Suprapubic skin (tissue), 4 donors: ENCODE measurements around the gene METTL8. TPM values are rescaled to one million over a fixed set of nuclear protein-coding genes. Genes with fewer than 3 reads are reported as not detected.
"Not testable (repeated sequence)": the region's sequence is repeated elsewhere in the genome, so short reads cannot be mapped to it uniquely, and the experiment has no call there.

Source experiments
- DNase-seq, 2 donors: peaks; one replicate each; pipeline ENCODE4 v3.0.0-alpha.2; 2019; ENCODE audit warnings: low spot score in 2 of 2
- H3K27ac ChIP-seq: fragments of 200-600 bp; sonication (generic); one replicate; pipeline ENCODE4 v1.5.1; 2019
- H3K27me3 ChIP-seq: fragments of 200-600 bp; sonication (generic); one replicate; pipeline ENCODE4 v1.5.1; 2019
- H3K36me3 ChIP-seq: fragments of 200-600 bp; sonication (generic); one replicate; pipeline ENCODE4 v1.5.1; 2019
- H3K4me1 ChIP-seq: fragments of 200-600 bp; sonication (generic); one replicate; pipeline ENCODE4 v1.5.1; 2019
- H3K4me3 ChIP-seq: fragments of 200-600 bp; sonication (generic); one replicate; pipeline ENCODE4 v1.5.1; 2019; ENCODE audit warnings: mild to moderate bottlenecking
- H3K9me3 ChIP-seq: fragments of 200-600 bp; sonication (generic); one replicate; pipeline ENCODE4 v1.5.1; 2019
- CTCF ChIP-seq, 2 donors: fragments of 200-600 bp in 1 of 2; fragments of 450-650 bp in 1 of 2; sonication (generic) in 1 of 2; IDR thresholded peaks; one replicate each; pipeline ENCODE4 v1.5.1; 2016 to 2019; ENCODE audit warnings: antibody characterized with exemption in 2 of 2, mild to moderate bottlenecking in 1 of 2, moderate library complexity in 1 of 2
- EP300 ChIP-seq: sonication (generic); formaldehyde crosslinking; IDR thresholded peaks from one replicate; pipeline ENCODE4 v1.6.1; 2017; ENCODE audit warnings: antibody characterized with exemption
- POLR2A ChIP-seq, 2 donors: fragments of 450-650 bp; IDR thresholded peaks; one replicate each; pipeline ENCODE4 v1.6.1; 2017; ENCODE audit warnings: antibody characterized with exemption in 2 of 2, mild to moderate bottlenecking in 2 of 2, moderate library complexity in 2 of 2
- POLR2AphosphoS5 ChIP-seq, 3 donors: sonication (generic); formaldehyde crosslinking; IDR thresholded peaks; one replicate each; pipeline ENCODE4 v1.6.1; 2017; ENCODE audit warnings: antibody characterized with exemption in 3 of 3
- WGBS: methylation state at CpG from one replicate; pipeline ENCODE4 v1.1.5; 2018; 5-methylcytosine and 5-hydroxymethylcytosine counted together
- total RNA-seq, 4 donors: library from RNA; depleted of rRNA; stranded (reverse); fragments of >200 nt; gene quantifications; one replicate each; pipeline ENCODE4 v1.1.0, GENCODE V29; 2016

METTL8 gene
- total RNA-seq, 4 donors from 2014 or later = 35.8 to 42.5 (median 38.7) TPM

- Histone ChIP-seq H3K4me3 (no peak overlapping the region), H3K4me1 (peaks cover 9% of the 10 kb centered on the region), H3K9me3 (no peaks in the 10 kb centered on the region), H3K27me3 (no peaks in the 10 kb centered on the region), H3K36me3 (no peaks in the 10 kb centered on the region), H3K27ac (peak overlapping the region; percentile 31)
- 35% methylated on average over 7 of the region's 7 CpGs for WGBS
- peak; percentile 85 to 88 for DNase-seq
- TF ChIP-seq POLR2AphosphoS5 (IDR thresholded peaks at IDR 0.05) (peak in 1 of 3 donors; percentile 30), CTCF (IDR thresholded peaks at IDR 0.05) (peak; percentile 66 to 81), POLR2A (IDR thresholded peaks at IDR 0.05) (no peak)
Measured at GRCh38 chr2:171416009-171416926, 17.5 kb downstream of the METTL8 start.

DNA sequence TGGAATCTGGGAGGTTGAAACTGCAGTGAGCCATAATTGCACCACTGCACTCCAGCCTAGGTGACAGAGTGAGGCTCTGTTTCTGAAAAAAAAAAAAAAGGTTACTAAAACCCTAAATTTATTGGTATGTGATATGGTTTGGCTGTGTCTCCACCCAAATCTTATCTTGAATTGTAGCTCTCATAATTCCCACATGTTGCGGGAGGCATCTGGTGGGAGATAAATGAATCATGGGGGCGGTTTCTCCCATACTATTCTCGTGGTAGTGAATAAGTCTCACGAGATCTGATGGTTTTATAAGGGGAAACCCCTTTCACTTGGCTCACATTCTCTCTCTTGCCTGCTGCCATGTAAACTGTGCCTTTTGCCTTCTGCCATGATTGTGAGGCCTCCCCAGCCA is 19.1 kb downstream of the METTL8 start:
- not testable (repeated sequence) for DNase-seq, H3K36me3 ChIP-seq, H3K27ac ChIP-seq, H3K9me3 ChIP-seq, H3K4me3 ChIP-seq, H3K27me3 ChIP-seq
- H3K4me1 ChIP-seq = peaks cover 19% of the 10 kb centered on the region
- WGBS = 86% methylated on average over 4 of the region's 4 CpGs

DNA sequence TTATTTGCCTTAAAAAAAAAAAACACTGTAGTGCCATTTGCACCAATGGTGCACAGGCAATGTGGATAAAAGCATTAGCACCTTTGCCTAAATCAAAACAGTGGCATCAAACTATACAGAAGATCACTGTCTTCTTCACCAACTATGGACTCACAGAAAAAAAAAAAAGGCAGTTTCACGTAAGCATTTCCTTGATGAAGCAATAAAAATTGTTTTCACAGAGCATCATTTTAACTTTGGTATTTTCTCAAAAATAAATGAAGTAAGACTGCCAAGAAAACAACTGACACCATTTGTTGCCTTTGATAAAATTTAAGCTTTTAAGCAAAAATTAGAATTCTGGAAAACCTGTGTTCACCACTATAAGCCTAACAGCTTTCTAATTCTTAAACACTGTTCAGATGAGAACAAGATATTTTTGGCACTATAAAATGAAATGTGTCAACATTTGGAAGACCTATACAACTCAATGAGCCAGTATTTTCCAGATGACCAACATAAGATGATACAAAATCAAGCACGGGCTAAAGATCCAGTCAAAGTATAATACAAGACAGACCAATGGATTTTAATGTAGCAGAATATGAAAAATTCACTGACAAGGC is 21.1 kb downstream of the METTL8 start:
- DNase-seq = no peak
- no peak for TF ChIP-seq POLR2AphosphoS5 (IDR thresholded peaks at IDR 0.05)
- TF ChIP-seq POLR2A (IDR thresholded peaks at IDR 0.05) = no peak
- TF ChIP-seq CTCF (IDR thresholded peaks at IDR 0.05) = no peak
- no peak for TF ChIP-seq EP300
- Histone ChIP-seq H3K9me3 (no peaks in the 10 kb centered on the region), H3K36me3 (no peaks in the 10 kb centered on the region), H3K4me1 (peaks cover 23% of the 10 kb centered on the region), H3K27ac (no peak overlapping the region), H3K27me3 (no peaks in the 10 kb centered on the region), H3K4me3 (no peak overlapping the region)
- 64% methylated on average over 2 of the region's 2 CpGs for WGBS

- no peaks in the 10 kb centered on the region for H3K27me3 ChIP-seq
- no peak overlapping the region for H3K27ac ChIP-seq
- WGBS = 92% methylated on average over 2 of the region's 2 CpGs
- H3K4me1 ChIP-seq = peaks cover 23% of the 10 kb centered on the region
- no peak for DNase-seq
- no peaks in the 10 kb centered on the region for H3K9me3 ChIP-seq
- no peak overlapping the region for H3K4me3 ChIP-seq
- no peaks in the 10 kb centered on the region for H3K36me3 ChIP-seq
- TF ChIP-seq CTCF (IDR thresholded peaks at IDR 0.05) = no peak
- TF ChIP-seq EP300 = no peak
- TF ChIP-seq POLR2AphosphoS5 (IDR thresholded peaks at IDR 0.05) = no peak
- no peak for TF ChIP-seq POLR2A (IDR thresholded peaks at IDR 0.05)
Measured at GRCh38 chr2:171411791-171412483, 21.9 kb downstream of the METTL8 start.

DNA sequence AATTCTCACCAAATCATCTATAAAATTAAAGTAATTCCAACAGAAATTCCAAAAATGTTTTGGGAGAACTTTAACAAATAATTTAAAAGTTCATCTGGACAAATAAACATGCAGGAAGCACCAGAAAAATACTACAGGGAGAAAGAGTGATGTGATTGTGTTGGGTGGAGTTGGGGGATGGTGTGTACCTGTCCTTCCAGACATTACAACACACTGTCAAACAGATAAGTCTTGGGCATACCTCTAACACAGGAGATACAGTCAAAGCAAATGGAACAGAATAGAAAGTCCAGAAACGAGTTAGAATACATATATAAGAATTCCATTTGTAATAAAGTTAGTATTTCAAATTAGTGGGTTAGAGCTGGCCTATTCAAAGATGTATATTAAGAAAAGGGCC is 22.6 kb downstream of the METTL8 start:
- H3K9me3 ChIP-seq = no peaks in the 10 kb centered on the region
- no peak for TF ChIP-seq POLR2AphosphoS5 (IDR thresholded peaks at IDR 0.05)
- TF ChIP-seq EP300 = no peak
- no peak for TF ChIP-seq CTCF (IDR thresholded peaks at IDR 0.05)
- TF ChIP-seq POLR2A (IDR thresholded peaks at IDR 0.05) = no peak
- 84% methylated on average over 1 of the region's 1 CpG for WGBS
- H3K4me3 ChIP-seq = no peak overlapping the region
- H3K27ac ChIP-seq = no peak overlapping the region
- DNase-seq = no peak
- H3K36me3 ChIP-seq = no peaks in the 10 kb centered on the region
- H3K27me3 ChIP-seq = no peaks in the 10 kb centered on the region
- peaks cover 23% of the 10 kb centered on the region for H3K4me1 ChIP-seq
